ENCODE measurements around the gene TXNL1.

DNA sequence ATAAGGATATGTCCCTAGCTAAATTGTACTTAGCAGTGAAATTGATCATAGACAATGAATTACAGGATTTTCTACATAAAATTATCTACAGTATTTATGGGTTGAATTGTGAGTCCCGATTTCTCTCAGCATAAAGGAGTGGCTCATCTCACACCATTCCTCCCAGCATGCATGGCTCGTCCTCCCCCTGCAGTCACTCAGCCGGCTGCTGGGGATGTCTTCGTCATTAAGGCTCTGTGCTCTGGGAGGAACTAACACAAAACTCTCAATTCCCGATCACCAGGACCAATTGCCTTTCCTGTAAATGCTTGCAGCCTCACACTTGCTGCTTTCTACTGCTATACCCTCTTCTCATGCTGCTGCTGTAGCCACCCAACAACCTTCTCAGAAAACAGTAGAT lies 75.9 kb downstream of the TXNL1 start:
- TF ChIP-seq, protein P1, sequence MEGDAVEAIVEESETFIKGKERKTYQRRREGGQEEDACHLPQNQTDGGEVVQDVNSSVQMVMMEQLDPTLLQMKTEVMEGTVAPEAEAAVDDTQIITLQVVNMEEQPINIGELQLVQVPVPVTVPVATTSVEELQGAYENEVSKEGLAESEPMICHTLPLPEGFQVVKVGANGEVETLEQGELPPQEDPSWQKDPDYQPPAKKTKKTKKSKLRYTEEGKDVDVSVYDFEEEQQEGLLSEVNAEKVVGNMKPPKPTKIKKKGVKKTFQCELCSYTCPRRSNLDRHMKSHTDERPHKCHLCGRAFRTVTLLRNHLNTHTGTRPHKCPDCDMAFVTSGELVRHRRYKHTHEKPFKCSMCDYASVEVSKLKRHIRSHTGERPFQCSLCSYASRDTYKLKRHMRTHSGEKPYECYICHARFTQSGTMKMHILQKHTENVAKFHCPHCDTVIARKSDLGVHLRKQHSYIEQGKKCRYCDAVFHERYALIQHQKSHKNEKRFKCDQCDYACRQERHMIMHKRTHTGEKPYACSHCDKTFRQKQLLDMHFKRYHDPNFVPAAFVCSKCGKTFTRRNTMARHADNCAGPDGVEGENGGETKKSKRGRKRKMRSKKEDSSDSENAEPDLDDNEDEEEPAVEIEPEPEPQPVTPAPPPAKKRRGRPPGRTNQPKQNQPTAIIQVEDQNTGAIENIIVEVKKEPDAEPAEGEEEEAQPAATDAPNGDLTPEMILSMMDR (conservative IDR thresholded peaks at IDR 0.05 in 1 of 2, IDR thresholded peaks at IDR 0.05 in 1 of 2; ENCODE audit: low read depth in 1 of 2, low read length in 2 of 2) = no peak
- no peak for TF ChIP-seq EZH2 (IDR thresholded peaks at IDR 0.05; ENCODE audit: low read length, missing control alignments)

Measured in fibroblast of lung (primary cell).